GM12878 (cell line): ENCODE data around the gene CPD. TPM values are rescaled to one million over a fixed set of nuclear protein-coding genes. Genes with fewer than 3 reads are reported as not detected.

Source experiments
- ATAC-seq: fragments of 200-7000 bp; cut with Tn5 transposase; 3 replicates; pipeline ENCODE4 v1.9.1; 2020; ENCODE audit warnings: mild to moderate bottlenecking, moderate library complexity
- BruUV-seq: library from RNA; stranded (reverse); fragments of 400-500 nt; replicated peaks from 2 replicates; lab custom pipeline; 2021; lab: Mats Ljungman, UMichigan
- CTCF ChIA-PET: fragments of 300-600 bp; sonication (Branson Sonifier 250); formaldehyde crosslinking; extraction: SDS; loops from one replicate; lab custom pipeline; 2021; ENCODE audit warnings: inconsistent platforms; lab: Yijun Ruan, JAX
- POLR2A ChIA-PET: fragments of 350-600 bp; formaldehyde crosslinking; extraction: SDS; loops from one replicate; lab custom pipeline; 2021; ENCODE audit warnings: inconsistent platforms; lab: Charles Lee
- RAD21 ChIA-PET: fragments of 300-600 bp; sonication (Branson Sonifier 250); formaldehyde crosslinking; loops from one replicate; lab custom pipeline; 2023; ENCODE audit warnings: antibody characterized with exemption; ENCODE audit not compliant: unreplicated experiment; lab: Charles Lee
- SMC1A ChIA-PET: fragments of 300-600 bp; sonication (Branson Sonifier 250); formaldehyde crosslinking; loops from one replicate; lab custom pipeline; 2023; ENCODE audit not compliant: unreplicated experiment, uncharacterized antibody; lab: Charles Lee
- DNase-seq: peaks from one replicate; pipeline ENCODE4 v3.0.0-alpha.2; 2011; ENCODE audit warnings: low read depth, low spot score
- FAIRE-seq: peaks from 3 replicates; lab custom pipeline; 2011; peaks lifted over from hg19 to GRCh38; lab: Jason Lieb, UNC
- H2AFZ ChIP-seq: 2 replicates; pipeline ENCODE4 v1.6.0; 2011; ENCODE audit warnings: low read depth, low read length, control low read depth; ENCODE audit not compliant: control insufficient read depth
- H3K27ac ChIP-seq: 2 replicates; pipeline ENCODE4 v1.5.1; 2011; ENCODE audit warnings: control low read depth; ENCODE audit not compliant: control insufficient read depth, insufficient read depth
- H3K27me3 ChIP-seq, 2 experiments: replicated peaks in 1 of 2; 2 replicates each; pipeline versions ENCODE4 v1.6.0 to v1.6.1; 2011; ENCODE audit warnings: low read length in 1 of 2; ENCODE audit not compliant: control insufficient read depth in 2 of 2, insufficient read depth in 2 of 2
- H3K36me3 ChIP-seq, 2 experiments: 2 replicates each; pipeline ENCODE4 v1.5.1; 2011; ENCODE audit warnings: low read length in 1 of 2; ENCODE audit not compliant: control insufficient read depth in 2 of 2, insufficient read depth in 2 of 2
- H3K4me1 ChIP-seq: 2 replicates; pipeline ENCODE4 v1.6.1; 2011; ENCODE audit warnings: mild to moderate bottlenecking, low read length, moderate library complexity, mixed read lengths; ENCODE audit not compliant: control insufficient read depth, insufficient read depth
- H3K4me2 ChIP-seq: 2 replicates; pipeline ENCODE4 v1.6.0; 2011; ENCODE audit warnings: control low read depth; ENCODE audit not compliant: control insufficient read depth, insufficient read depth
- H3K4me3 ChIP-seq: fragments of 200-600 bp; sonication (generic); 2 replicates; pipeline ENCODE4 v1.5.1; 2016
- H3K79me2 ChIP-seq: 2 replicates; pipeline ENCODE4 v1.6.0; 2011; ENCODE audit warnings: low read length; ENCODE audit not compliant: control insufficient read depth, insufficient read depth
- H3K9ac ChIP-seq: 2 replicates; pipeline ENCODE4 v1.8.0; 2011; ENCODE audit warnings: low read length, control low read depth, mixed read lengths; ENCODE audit not compliant: control insufficient read depth, insufficient read depth
- H3K9me3 ChIP-seq: replicated peaks from 3 replicates; pipeline ENCODE4 v1.5.1; 2011; ENCODE audit warnings: mild to moderate bottlenecking, low read length; ENCODE audit not compliant: control insufficient read depth, insufficient read depth
- H4K20me1 ChIP-seq: 2 replicates; pipeline ENCODE4 v1.6.0; 2011; ENCODE audit not compliant: control insufficient read depth, insufficient read depth
- MYC ChIP-seq: IDR thresholded peaks from 2 replicates; pipeline ENCODE4 v1.6.1; 2011; ENCODE audit warnings: mild to moderate bottlenecking, low read length, moderate library complexity, inconsistent platforms; ENCODE audit not compliant: insufficient read depth, insufficient replicate concordance, insufficient read length, severe bottlenecking
- NBN ChIP-seq: fragments of 450-650 bp; IDR thresholded peaks from 2 replicates; pipeline ENCODE4 v1.6.1; 2016
- PBX3 ChIP-seq: IDR thresholded peaks from 2 replicates; pipeline ENCODE4 v1.6.1; 2011; ENCODE audit warnings: mild to moderate bottlenecking, low read depth, low read length, moderate library complexity; ENCODE audit not compliant: insufficient replicate concordance
- RAD21 ChIP-seq: IDR thresholded peaks from 2 replicates; pipeline ENCODE4 v1.6.1; 2011; ENCODE audit warnings: mild to moderate bottlenecking, low read depth, low read length, moderate library complexity; ENCODE audit not compliant: insufficient read depth
- SIN3A ChIP-seq: IDR thresholded peaks from 2 replicates; pipeline ENCODE4 v1.6.1; 2012; ENCODE audit warnings: low read depth, low read length, improper control_type of control experiment
- SMAD5 ChIP-seq: IDR thresholded peaks from 2 replicates; pipeline ENCODE4 v1.6.1; 2016; ENCODE audit warnings: antibody characterized with exemption, low read depth
- STAT3 ChIP-seq: IDR thresholded peaks from 2 replicates; pipeline ENCODE4 v1.6.1; 2011; ENCODE audit warnings: low read depth, low read length, improper control_type of control experiment
- ZNF24 ChIP-seq: fragments of 450-650 bp; IDR thresholded peaks from 2 replicates; pipeline ENCODE4 v1.6.1; 2017; ENCODE audit warnings: antibody characterized with exemption, mild to moderate bottlenecking
- ZNF622 ChIP-seq: fragments of 450-650 bp; IDR thresholded peaks from 2 replicates; pipeline ENCODE4 v1.6.1; 2017; ENCODE audit warnings: mild to moderate bottlenecking, inconsistent platforms
- WGBS: methylation state at CpG from one replicate; pipeline ENCODE4 v1.1.6; 2016; ENCODE audit warnings: low lambda C conversion rate; ENCODE audit not compliant: insufficient replicate concordance, insufficient coverage; ENCODE audit errors: missing lambda C conversion rate; 5-methylcytosine and 5-hydroxymethylcytosine counted together
- in situ Hi-C: fragments of 300-500 bp; cut with MboI; formaldehyde crosslinking; loops from 9 replicates; pipeline ENCODE4 v1.14.3; 2018; ENCODE audit warnings: mixed read lengths
- intact Hi-C: fragments of 100-400 bp; cut with micrococcal nuclease; formaldehyde crosslinking; loops from one replicate; pipeline ENCODE4 v1.14.2; 2022; ENCODE audit not compliant: unreplicated experiment
- polyA plus RNA-seq, 11 experiments: library from polyadenylated mRNA; depleted of rRNA in 4 of 11; unstranded in 6 of 11; stranded (reverse) in 5 of 11; fragments of >200 nt; fragmentation: Nextera tagmentation in 4 of 11; fragmentation: Illumina TruSeq in 1 of 11; extraction: Ambion mirVana in 4 of 11; extraction: Trizol in 1 of 11; gene quantifications; 1 replicate in 1 of 11; 2 replicates in 10 of 11; pipeline versions ENCODE4 v1.2.1 to v1.2.3, GENCODE V29; 2011 to 2016; ENCODE audit warnings: inconsistent platforms in 2 of 11, missing spikeins in 2 of 11, low read depth in 1 of 11
- total RNA-seq, 4 experiments: library from RNA; depleted of rRNA in 3 of 4; stranded (reverse); fragments of >200 nt in 3 of 4; fragmentation: Illumina TruSeq in 1 of 4; extraction: Trizol in 1 of 4; gene quantifications; 2 replicates each; pipeline versions ENCODE4 v1.2.1 to v1.2.3, GENCODE V29; 2013 to 2021
- TF ChIP-seq, protein P1 (sequence below): IDR thresholded peaks from 2 replicates; pipeline ENCODE4 v1.6.1; 2012; ENCODE audit warnings: low read depth, low read length, improper control_type of control experiment

The CPD gene
- total and polyA plus RNA-seq, 10 of the 15 experiments (the other 5 are each of a cell fraction or from before 2014, with no cell fraction given), result 3.5 to 24.2 (median 15.7) TPM

DNA sequence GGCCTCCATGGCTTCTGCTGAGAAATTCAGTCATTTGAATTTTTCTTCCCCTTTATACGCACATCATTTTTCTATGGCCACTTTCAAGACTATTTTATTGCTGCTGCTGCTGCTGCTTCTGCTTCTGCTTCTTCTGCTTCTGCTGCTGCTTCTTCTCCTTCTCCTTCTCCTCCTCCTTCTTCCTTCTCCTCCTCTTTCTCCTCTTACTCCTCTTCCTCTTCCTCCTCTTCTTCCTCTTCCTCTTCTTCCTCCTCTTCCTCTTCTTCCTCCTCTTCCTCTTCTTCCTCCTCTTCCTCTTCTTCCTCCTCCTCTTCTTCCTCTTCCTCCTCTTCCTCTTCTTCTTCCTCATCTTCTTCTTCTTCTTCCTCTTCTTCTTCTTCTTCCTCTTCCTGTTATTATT, 22.4 kb downstream of the CPD start:
- ChIA-PET POLR2A (no interaction called here), RAD21 (interaction anchor here (0.7 kb wide), 1 partner anchor 361 kb away, joined by 3 read pairs; no protein-coding TSS in a partner anchor), CTCF (interaction anchor here (0.6 to 1.9 kb wide), 3 partner anchors 60 to 1739 kb away, joined by 3 to 4 read pairs (median 4); no protein-coding TSS in a partner anchor), SMC1A (interaction anchor here (0.8 kb wide), 1 partner anchor 11 kb away, joined by 3 read pairs; no protein-coding TSS in a partner anchor)
- H3K36me3 ChIP-seq, result 0 out of 4 replicates have a peak, but pooled peaks cover 0 to 1% of the 10 kb centered on the region in 2 experiments
- FAIRE-seq, result no peak
- H3K9ac ChIP-seq, result no peak overlapping the region
- H3K27me3 ChIP-seq, result no peaks in the 10 kb centered on the region
- H3K79me2 ChIP-seq, result no peaks in the 10 kb centered on the region
- H2AFZ ChIP-seq, result no peak overlapping the region
- 100% methylated on average over 1 of the region's 1 CpG for WGBS
- H3K4me1 ChIP-seq, result no peaks in the 10 kb centered on the region
- BruUV-seq, result no TSS peak
- no peak for ATAC-seq
- no peak overlapping the region for H3K4me3 ChIP-seq
- DNase-seq, result no peak
- TF ChIP-seq SMAD5 (no peak), RAD21 (no peak), NBN (no peak), MYC (no peak), STAT3 (no peak), PBX3 (no peak), SIN3A (no peak), ZNF24 (no peak), ZNF622 (no peak)
- TF ChIP-seq, protein P1, sequence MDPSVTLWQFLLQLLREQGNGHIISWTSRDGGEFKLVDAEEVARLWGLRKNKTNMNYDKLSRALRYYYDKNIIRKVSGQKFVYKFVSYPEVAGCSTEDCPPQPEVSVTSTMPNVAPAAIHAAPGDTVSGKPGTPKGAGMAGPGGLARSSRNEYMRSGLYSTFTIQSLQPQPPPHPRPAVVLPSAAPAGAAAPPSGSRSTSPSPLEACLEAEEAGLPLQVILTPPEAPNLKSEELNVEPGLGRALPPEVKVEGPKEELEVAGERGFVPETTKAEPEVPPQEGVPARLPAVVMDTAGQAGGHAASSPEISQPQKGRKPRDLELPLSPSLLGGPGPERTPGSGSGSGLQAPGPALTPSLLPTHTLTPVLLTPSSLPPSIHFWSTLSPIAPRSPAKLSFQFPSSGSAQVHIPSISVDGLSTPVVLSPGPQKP, result no peak
- H3K27ac ChIP-seq, result no peak overlapping the region
- no peaks in the 10 kb centered on the region for H4K20me1 ChIP-seq
- intact Hi-C loops, result no loop called here
- in situ Hi-C loops, result no loop called here
- no peaks in the 10 kb centered on the region; the same call in 2 of the 3 replicates for H3K9me3 ChIP-seq
- no peak overlapping the region for H3K4me2 ChIP-seq
